HepG2 (cell line): Measurements from ENCODE around the gene PCSK6. TPM values are rescaled to one million over a fixed set of nuclear protein-coding genes. Genes with fewer than 3 reads are reported as not detected.

ENCODE experiments used
- AGO2 ChIP-seq: fragments of 200-400 bp; formaldehyde crosslinking; optimal IDR thresholded peaks from 2 replicates; pipeline ENCODE3; 2017; ENCODE audit warnings: mild to moderate bottlenecking, low read depth, low read length, moderate library complexity
- ASH2L ChIP-seq: fragments of 300-600, 200-600 bp; sonication (generic); IDR thresholded peaks from 2 replicates; pipeline ENCODE4 v1.7.0; 2017; ENCODE audit warnings: low read depth, mild to moderate bottlenecking, moderate library complexity, mixed read lengths, low read length; ENCODE audit not compliant: insufficient read length
- BORCS8-MEF2B ChIP-seq: sonication (generic); formaldehyde crosslinking; IDR thresholded peaks from 2 replicates; pipeline ENCODE4 v1.8.0; 2022; ENCODE audit warnings: mild to moderate bottlenecking, missing genetic modification reagents
- CAMTA2 ChIP-seq: sonication (generic); formaldehyde crosslinking; IDR thresholded peaks from 2 replicates; pipeline ENCODE4 v1.4.0; 2020; ENCODE audit warnings: mild to moderate bottlenecking, missing genetic modification reagents, borderline replicate concordance
- CHD4 ChIP-seq: fragments of 200-600 bp; sonication (generic); IDR thresholded peaks from 2 replicates; pipeline ENCODE4 v1.7.0; 2017; ENCODE audit warnings: mild to moderate bottlenecking, low read length, borderline replicate concordance
- DR1 ChIP-seq: sonication (generic); formaldehyde crosslinking; IDR thresholded peaks from 2 replicates; pipeline ENCODE4 v1.8.0; 2021; ENCODE audit warnings: mild to moderate bottlenecking, missing genetic modification reagents, inconsistent platforms
- HMG20B ChIP-seq: conservative IDR thresholded peaks from 2 replicates; pipeline ENCODE4 v1.6.1; 2016; ENCODE audit warnings: missing genetic modification reagents, missing compliant biosample characterization
- HNF4G ChIP-seq, 2 experiments: sonication (generic) in 1 of 2; formaldehyde crosslinking in 1 of 2; IDR thresholded peaks; 2 replicates each; pipeline versions ENCODE4 v1.4.0 to v1.6.1; 2011 to 2020; ENCODE audit warnings: borderline replicate concordance in 2 of 2, low read depth in 2 of 2, mild to moderate bottlenecking in 2 of 2, low read length in 1 of 2, missing genetic modification reagents in 1 of 2, moderate library complexity in 1 of 2
- HOXD1 ChIP-seq: sonication (generic); formaldehyde crosslinking; IDR thresholded peaks from 2 replicates; pipeline ENCODE4 v1.5.0; 2020; ENCODE audit warnings: missing genetic modification reagents
- MAFF ChIP-seq: IDR thresholded peaks from 2 replicates; pipeline ENCODE4 v1.6.1; 2011; ENCODE audit warnings: low read depth, low read length, improper control_type of control experiment
- MBNL3 ChIP-seq: fragments of 250-450 bp; sonication (Bioruptor Pico); conservative IDR thresholded peaks from 2 replicates; pipeline ENCODE4 v1.8.0; 2022; ENCODE audit warnings: mild to moderate bottlenecking, inconsistent platforms
- MTF2 ChIP-seq: sonication (generic); formaldehyde crosslinking; IDR thresholded peaks from 2 replicates; pipeline ENCODE4 v1.5.0; 2020; ENCODE audit warnings: missing genetic modification reagents, borderline replicate concordance
- MYNN ChIP-seq: sonication (generic); formaldehyde crosslinking; IDR thresholded peaks from 2 replicates; pipeline ENCODE4 v1.4.0; 2020; ENCODE audit warnings: mild to moderate bottlenecking, low read depth, missing genetic modification reagents
- NFRKB ChIP-seq: fragments of 450-650 bp; IDR thresholded peaks from 2 replicates; pipeline ENCODE4 v1.6.1; 2017
- PCBP2 ChIP-seq: fragments of 200-400 bp; formaldehyde crosslinking; optimal IDR thresholded peaks from 2 replicates; pipeline ENCODE3; 2018; ENCODE audit warnings: low read length, low read depth; ENCODE audit not compliant: poor library complexity, severe bottlenecking
- TCF7L2 ChIP-seq: IDR thresholded peaks from 2 replicates; pipeline ENCODE4 v1.6.1; 2011; ENCODE audit warnings: mild to moderate bottlenecking, low read depth, low read length, moderate library complexity
- TSC22D2 ChIP-seq: sonication (generic); formaldehyde crosslinking; IDR thresholded peaks from 2 replicates; pipeline ENCODE4 v1.5.1; 2020; ENCODE audit warnings: missing genetic modification reagents, mild to moderate bottlenecking, borderline replicate concordance
- ZBTB20 ChIP-seq: sonication (generic); formaldehyde crosslinking; IDR thresholded peaks from 2 replicates; pipeline ENCODE4 v1.8.1; 2023; ENCODE audit warnings: missing genetic modification reagents, low read depth, mild to moderate bottlenecking, borderline replicate concordance
- ZBTB8A ChIP-seq: sonication (generic); formaldehyde crosslinking; IDR thresholded peaks from 2 replicates; pipeline ENCODE4 v1.4.0; 2020; ENCODE audit warnings: mild to moderate bottlenecking, low read depth, missing genetic modification reagents, borderline replicate concordance
- ZFP90 ChIP-seq: sonication (generic); formaldehyde crosslinking; IDR thresholded peaks from 2 replicates; pipeline ENCODE4 v1.8.0; 2022; ENCODE audit warnings: missing genetic modification reagents, mild to moderate bottlenecking, inconsistent platforms, borderline replicate concordance
- ZKSCAN8 ChIP-seq: IDR thresholded peaks from 2 replicates; pipeline ENCODE4 v1.6.1; 2016; ENCODE audit warnings: borderline replicate concordance, missing genetic modification reagents, missing compliant biosample characterization
- ZNF484 ChIP-seq: sonication (generic); formaldehyde crosslinking; IDR thresholded peaks from 2 replicates; pipeline ENCODE4 v1.5.1; 2020; ENCODE audit warnings: mild to moderate bottlenecking, low read depth, missing genetic modification reagents, borderline replicate concordance
- ZNF552 ChIP-seq: sonication (generic); formaldehyde crosslinking; IDR thresholded peaks from 2 replicates; pipeline ENCODE4 v1.9.0; 2022; ENCODE audit warnings: missing genetic modification reagents, mild to moderate bottlenecking, borderline replicate concordance
- ZNF569 ChIP-seq: sonication (generic); formaldehyde crosslinking; IDR thresholded peaks from 2 replicates; pipeline ENCODE4 v1.5.0; 2020; ENCODE audit warnings: mild to moderate bottlenecking, missing genetic modification reagents, moderate library complexity, borderline replicate concordance
- ZNF816 ChIP-seq: sonication (generic); formaldehyde crosslinking; IDR thresholded peaks from 2 replicates; pipeline ENCODE4 v1.8.0; 2022; ENCODE audit warnings: missing genetic modification reagents, mild to moderate bottlenecking, borderline replicate concordance
- ZSCAN25 ChIP-seq: sonication (generic); formaldehyde crosslinking; IDR thresholded peaks from 2 replicates; pipeline ENCODE4 v1.8.0; 2022; ENCODE audit warnings: mild to moderate bottlenecking, missing genetic modification reagents
- polyA plus RNA-seq, 8 experiments: library from polyadenylated mRNA; depleted of rRNA in 3 of 8; stranded (reverse) in 7 of 8; unstranded in 1 of 8; fragments of >200 nt; fragmentation: Illumina TruSeq in 4 of 8; extraction: Trizol in 4 of 8; gene quantifications; 2 replicates each; pipeline versions ENCODE4 v1.2.1 to v1.2.3, GENCODE V29; 2011 to 2016; ENCODE audit warnings: low read depth in 4 of 8, missing spikeins in 1 of 8, mixed read lengths in 1 of 8; ENCODE audit not compliant: insufficient read depth in 1 of 8
- total RNA-seq, 5 experiments: library from RNA; depleted of rRNA; stranded (reverse); fragments of >200 nt; fragmentation: Illumina TruSeq; extraction: Trizol; gene quantifications; 2 replicates each; pipeline ENCODE4 v1.2.3, GENCODE V29; 2016; ENCODE audit warnings: low read depth in 1 of 5
- TF ChIP-seq, protein P1 (sequence below): sonication (generic); formaldehyde crosslinking; IDR thresholded peaks from 2 replicates; pipeline ENCODE4 v1.5.0; 2020; ENCODE audit warnings: missing genetic modification reagents
- TF ChIP-seq, protein P2 (sequence below): sonication (generic); formaldehyde crosslinking; IDR thresholded peaks from 2 replicates; pipeline ENCODE4 v1.5.1; 2020; ENCODE audit warnings: mild to moderate bottlenecking, missing genetic modification reagents, moderate library complexity

PCSK6 gene
- total and polyA plus RNA-seq, 2 of the 13 experiments (the other 11 are each of a cell fraction or from before 2014, with no cell fraction given) = 56.5 to 155 TPM

DNA sequence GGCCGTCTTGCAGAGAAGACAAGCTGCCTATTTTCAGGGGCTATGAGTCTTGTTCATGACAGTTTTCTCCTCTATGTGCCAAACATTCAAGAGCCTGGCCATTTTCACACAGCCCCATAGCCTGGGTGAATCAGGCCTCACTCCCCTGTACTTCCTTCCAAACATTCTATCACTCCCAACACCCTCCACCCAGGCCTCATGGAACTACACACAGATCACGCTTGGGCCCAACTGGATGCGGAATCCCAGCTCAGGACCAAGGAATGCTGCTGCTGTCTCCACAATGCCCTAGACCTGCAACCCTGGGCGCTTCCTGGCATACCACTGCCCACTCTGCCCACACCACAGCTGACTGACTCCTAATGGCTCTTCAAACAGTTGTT is 39.4 kb upstream of the PCSK6 start (continued):
- TF ChIP-seq ZNF569 (no peak), BORCS8-MEF2B (no peak), PCBP2 (no peak), ZNF552 (CRISPR knock-in tag) (no peak), CHD4 (no peak), HNF4G (IDR thresholded peaks at IDR 0.05; ENCODE audit: borderline replicate concordance, low read depth, low read length) (no peak), HNF4G (CRISPR knock-in tag; IDR thresholded peaks at IDR 0.05; ENCODE audit: borderline replicate concordance, low read depth) (no peak), ZFP90 (CRISPR knock-in tag) (0 out of 2 replicates have a peak, but pooled peaks have one; percentile 5), HOXD1 (CRISPR knock-in tag) (no peak), MTF2 (CRISPR knock-in tag) (no peak), ZBTB8A (CRISPR knock-in tag) (no peak), DR1 (CRISPR knock-in tag) (no peak), ASH2L (no peak), AGO2 (no peak), TSC22D2 (CRISPR knock-in tag) (no peak), CAMTA2 (CRISPR knock-in tag) (no peak), ZNF484 (no peak), ZSCAN25 (peak; percentile 6; the same call in 1 of the 2 replicates), ZKSCAN8 (no peak), ZBTB20 (CRISPR knock-in tag) (no peak), MBNL3 (no peak), MYNN (CRISPR knock-in tag) (no peak), MAFF (no peak), ZNF816 (CRISPR knock-in tag) (no peak), NFRKB (no peak), TCF7L2 (no peak), HMG20B (CRISPR knock-in tag) (no peak)
- TF ChIP-seq, protein P1, sequence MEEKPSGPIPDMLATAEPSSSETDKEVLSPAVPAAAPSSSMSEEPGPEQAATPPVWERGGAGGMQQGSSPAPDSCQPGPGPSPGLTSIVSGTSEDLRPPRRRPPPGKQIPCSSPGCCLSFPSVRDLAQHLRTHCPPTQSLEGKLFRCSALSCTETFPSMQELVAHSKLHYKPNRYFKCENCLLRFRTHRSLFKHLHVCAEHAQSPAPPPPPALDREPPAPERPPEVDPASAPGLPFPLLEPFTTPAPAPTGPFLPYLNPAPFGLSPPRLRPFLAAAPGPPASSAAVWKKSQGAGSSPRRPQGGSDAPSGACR (CRISPR knock-in tag) = no peak
- TF ChIP-seq, protein P2, sequence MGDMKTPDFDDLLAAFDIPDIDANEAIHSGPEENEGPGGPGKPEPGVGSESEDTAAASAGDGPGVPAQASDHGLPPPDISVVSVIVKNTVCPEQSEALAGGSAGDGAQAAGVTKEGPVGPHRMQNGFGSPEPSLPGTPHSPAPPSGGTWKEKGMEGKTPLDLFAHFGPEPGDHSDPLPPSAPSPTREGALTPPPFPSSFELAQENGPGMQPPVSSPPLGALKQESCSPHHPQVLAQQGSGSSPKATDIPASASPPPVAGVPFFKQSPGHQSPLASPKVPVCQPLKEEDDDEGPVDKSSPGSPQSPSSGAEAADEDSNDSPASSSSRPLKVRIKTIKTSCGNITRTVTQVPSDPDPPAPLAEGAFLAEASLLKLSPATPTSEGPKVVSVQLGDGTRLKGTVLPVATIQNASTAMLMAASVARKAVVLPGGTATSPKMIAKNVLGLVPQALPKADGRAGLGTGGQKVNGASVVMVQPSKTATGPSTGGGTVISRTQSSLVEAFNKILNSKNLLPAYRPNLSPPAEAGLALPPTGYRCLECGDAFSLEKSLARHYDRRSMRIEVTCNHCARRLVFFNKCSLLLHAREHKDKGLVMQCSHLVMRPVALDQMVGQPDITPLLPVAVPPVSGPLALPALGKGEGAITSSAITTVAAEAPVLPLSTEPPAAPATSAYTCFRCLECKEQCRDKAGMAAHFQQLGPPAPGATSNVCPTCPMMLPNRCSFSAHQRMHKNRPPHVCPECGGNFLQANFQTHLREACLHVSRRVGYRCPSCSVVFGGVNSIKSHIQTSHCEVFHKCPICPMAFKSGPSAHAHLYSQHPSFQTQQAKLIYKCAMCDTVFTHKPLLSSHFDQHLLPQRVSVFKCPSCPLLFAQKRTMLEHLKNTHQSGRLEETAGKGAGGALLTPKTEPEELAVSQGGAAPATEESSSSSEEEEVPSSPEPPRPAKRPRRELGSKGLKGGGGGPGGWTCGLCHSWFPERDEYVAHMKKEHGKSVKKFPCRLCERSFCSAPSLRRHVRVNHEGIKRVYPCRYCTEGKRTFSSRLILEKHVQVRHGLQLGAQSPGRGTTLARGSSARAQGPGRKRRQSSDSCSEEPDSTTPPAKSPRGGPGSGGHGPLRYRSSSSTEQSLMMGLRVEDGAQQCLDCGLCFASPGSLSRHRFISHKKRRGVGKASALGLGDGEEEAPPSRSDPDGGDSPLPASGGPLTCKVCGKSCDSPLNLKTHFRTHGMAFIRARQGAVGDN = peak; percentile 79
